Stimulated activated CD4-positive, alpha-beta T cell treated with anti-CD3 and anti-CD28 coated beads, Interleukin-4, amount 100 ng/mL, for 48 hours (primary cell): ENCODE data around the gene CACTIN.
A peak's percentile ranks its signal among the peaks of the same experiment; 100 is the strongest.
"Not testable (repeated sequence)": the region's sequence is repeated elsewhere in the genome, so short reads cannot be mapped to it uniquely, and the experiment has no call there.

Source experiments
- DNase-seq, 2 donors: peaks; one replicate each; pipeline ENCODE4 v3.0.0-alpha.2; 2020; ENCODE audit warnings: low read depth in 2 of 2

Gene CACTIN

DNA sequence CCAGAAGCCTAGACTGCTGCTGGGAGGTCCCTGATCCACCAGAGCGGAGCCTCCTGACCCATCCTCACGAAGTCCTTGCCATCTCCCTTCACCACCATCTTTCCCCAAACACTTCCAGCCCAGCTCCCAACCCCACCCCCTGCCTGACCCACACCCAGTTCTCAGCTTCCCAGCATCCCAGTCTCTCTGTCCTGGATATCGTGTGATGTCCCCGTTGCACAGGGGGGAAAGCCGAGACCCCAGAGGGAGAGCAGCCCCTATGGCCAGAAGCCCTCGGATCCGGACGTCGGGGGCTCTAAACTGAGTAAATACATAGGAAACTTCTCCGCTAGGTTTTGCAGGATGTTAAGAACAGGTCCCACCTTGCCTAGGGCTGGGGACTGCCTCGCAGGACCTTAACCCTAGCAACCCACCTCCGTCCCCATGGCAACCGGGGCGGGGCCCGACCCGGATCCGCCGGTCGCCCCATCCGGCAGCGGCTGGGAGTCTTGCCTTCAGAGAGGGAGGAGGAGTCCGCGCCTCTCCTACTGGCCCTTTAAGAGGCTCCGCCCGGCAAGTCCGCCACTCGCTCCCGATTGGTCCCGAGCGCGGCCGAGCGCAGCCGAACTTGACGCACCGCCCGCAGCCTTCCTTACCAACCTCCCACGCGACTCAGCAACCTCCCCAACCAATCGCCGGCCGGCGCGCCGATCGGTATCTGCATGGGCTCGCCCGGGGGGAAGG lies 54.3 kb downstream of the CACTIN start:
- peak; percentile 99 for DNase-seq

DNA sequence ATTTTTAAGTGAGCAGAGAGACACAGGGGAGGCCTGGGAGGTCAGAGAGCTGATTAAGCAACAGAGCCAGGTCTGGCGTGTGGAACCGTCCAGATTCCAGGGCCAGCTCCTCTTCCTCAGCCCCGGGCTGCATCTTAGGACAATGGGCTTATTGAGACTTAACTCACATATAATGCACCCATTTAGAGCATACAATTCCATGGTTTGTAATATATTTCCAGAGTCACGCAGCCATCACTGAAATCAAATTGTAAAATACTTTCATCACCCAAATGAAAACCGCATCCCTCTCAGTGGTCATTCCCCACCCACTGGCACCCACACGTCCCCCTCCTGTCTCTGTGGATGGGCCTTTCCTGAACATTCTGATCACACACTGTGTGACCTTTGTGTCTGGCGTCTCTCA lies 56.0 kb downstream of the CACTIN start:
- no peak for DNase-seq

DNA sequence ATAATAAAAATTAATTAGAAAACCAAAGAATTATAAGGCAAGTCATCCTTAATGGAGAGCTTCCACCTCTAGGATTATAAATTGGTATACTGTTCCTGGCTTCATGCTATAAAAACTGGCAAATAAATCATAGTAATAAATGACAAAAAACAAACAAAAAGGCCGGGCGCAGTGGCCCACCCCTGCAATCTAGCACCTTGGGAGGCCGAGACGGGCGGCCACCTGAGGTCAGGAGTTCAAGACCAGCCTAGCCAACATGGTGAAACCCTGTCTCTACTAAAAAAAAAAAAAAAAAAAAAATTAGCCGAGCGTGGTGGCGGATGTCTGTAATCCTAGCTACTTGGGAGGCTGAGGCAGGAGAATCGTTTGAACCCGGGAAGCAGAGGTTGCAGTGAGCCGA lies 56.5 kb downstream of the CACTIN start:
- not testable (repeated sequence) for DNase-seq

DNA sequence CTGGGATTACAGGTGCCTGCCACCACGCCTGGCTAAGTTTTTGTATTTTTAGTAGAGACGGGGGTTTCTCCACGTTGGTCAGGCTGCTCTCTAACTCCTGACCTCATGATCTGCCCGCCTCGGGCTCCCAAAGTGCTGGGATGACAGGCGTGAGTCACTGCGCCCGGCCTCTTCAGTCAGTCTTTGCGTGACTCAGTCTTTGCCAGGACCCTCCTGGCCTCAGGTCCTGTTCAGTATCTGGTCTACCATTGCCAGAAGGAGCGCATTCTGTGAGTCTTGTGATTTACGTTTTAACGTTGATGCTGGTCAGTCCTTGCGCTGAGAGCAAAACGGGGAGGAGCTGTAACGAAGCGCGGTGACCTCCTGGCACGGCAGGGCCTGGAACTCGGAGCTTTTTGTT lies 61.5 kb downstream of the CACTIN start:
- no peak for DNase-seq

DNA sequence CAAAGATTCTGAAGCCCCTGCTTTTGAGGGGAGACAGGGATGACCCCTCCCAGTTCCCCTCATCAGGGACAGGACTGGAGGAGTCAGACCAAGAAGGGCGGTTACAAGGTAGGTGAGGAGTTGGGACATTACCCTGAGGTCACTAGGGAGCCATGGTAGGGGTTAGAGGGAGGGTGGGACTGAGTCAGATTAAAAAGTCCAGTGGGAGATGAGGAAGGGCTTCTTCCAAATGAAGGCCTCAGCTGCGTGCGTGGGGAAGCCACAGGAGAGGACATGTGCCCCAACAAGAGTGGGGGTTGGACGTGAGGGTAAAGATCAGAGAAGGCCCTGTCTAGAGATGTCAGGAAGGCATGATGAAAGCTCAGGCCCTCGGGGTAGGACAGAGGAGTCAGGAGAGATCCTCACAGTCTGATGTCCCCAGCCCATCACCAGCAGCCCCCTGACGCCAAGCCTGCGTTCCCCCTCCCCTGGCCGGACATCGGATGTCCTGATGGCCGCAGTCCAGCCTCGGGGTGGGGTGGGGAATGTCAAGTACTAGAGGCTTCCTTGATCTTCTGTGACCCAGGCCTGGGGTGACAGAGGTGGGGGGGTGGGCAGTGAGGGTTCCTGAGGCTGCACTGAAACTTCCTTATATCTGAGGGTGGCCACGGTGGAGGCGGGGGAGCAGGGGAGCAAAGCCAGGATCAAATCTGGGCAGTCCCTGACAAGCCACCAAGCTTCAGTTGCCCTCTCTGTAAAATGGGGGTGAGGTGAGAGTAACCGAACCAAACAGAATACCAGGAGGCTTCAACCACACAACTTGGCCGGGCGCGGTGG lies 62.7 kb downstream of the CACTIN start:
- DNase-seq: no peak
